GM18951 (cell line): ENCODE data around the gene CALML5.

Experiments used
- POLR2A ChIP-seq: IDR thresholded peaks from 4 replicates; pipeline ENCODE4 v1.6.1; 2011; ENCODE audit warnings: mild to moderate bottlenecking; ENCODE audit not compliant: insufficient read length, insufficient read depth; ENCODE audit errors: extremely low read depth
- in situ Hi-C: fragments of 300-500 bp; cut with MboI; formaldehyde crosslinking; loops from one replicate; pipeline ENCODE4 v1.12.0; 2022; ENCODE audit warnings: low sequenced_read_pairs, mixed read lengths, inconsistent platforms; ENCODE audit not compliant: unreplicated experiment

CALML5 gene

GRCh38 chr10:5515948-5516761 is 16.8 kb upstream of the CALML5 start:
- TF ChIP-seq POLR2A, result no peak
- in situ Hi-C loops, result no loop called here

- TF ChIP-seq POLR2A, result no peak
- in situ Hi-C loops, result no loop called here
These were observed 15.0 kb upstream of the CALML5 start for GRCh38 chr10:5514226-5514850.

DNA sequence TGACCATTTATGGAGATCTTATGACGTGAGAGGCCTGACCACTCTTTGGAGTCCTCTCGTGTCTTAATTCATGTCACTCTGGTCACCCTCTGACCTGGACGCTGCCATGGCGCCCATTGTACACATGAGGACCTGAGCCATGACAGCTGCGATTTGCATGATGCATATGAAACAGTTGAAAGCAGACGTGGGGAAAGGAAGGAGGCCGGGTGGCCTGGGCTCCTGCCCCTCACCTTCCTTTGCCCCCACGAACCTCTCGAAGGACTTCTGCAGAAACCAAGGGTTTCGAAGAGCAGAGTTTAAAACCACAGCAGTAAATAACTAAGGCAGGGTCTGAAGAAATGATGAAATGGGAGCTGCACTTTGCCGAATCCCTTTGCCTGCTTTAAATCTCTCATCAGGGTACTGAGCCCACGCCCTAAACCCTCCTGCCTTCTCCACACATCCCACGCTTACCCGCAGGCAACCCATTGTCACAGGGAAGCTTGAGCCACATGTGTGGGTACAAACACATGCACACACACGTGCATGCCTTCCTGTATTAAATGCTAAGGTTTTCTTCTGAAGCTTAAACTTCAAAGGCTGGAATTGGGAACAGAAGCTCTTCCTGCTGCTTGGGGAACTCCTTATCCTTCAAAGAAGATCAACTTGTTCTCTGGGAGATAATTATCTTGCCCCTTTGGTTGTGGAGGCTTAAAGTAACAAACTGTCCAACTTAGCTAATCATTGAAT is 13.7 kb upstream of the CALML5 start:
- no peak for TF ChIP-seq POLR2A
- in situ Hi-C loops, result no loop called here

DNA sequence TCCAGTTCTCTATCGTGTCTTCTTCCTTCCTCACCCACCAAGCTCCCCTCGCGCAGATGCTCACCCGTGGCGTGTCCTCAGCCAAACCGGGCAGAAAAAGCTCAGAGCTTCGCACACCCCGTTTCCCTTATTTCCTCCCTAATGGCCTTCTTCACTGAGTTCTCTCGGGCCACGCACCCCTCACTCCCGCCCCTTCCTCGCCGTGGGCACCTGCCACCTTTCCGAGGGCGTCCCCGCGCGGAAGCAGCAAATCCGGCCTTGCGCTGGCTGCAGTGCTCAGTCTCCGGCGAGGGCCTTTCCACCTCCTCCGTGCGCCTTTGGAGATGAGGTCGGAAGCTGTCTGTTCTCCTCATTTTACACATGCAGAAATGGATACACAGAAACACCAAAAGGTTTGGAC is 13.0 kb upstream of the CALML5 start:
- in situ Hi-C loops, result no loop called here
- no peak for TF ChIP-seq POLR2A

DNA sequence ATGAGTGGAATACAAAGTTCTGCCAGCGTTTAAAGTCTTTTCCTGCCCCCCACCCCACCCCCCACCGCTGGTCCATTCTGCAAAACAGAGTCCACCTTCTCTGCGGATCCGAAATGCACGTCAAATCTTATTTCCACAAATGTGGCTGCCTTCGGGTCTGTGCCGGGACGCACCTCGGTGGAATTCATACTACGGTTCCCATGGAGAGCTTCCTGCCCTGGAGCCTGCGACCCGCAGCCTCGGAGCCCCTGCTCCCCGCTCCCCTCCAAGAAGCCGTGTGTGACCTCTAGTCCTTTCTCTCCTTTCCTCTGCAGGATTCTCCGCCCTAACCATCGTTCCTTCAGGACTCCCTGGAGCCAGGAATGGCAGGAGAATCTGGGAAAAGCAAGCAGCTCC is 12.5 kb upstream of the CALML5 start:
- in situ Hi-C loops, result no loop called here
- no peak for TF ChIP-seq POLR2A

- in situ Hi-C loops, result no loop called here
- no peak for TF ChIP-seq POLR2A
These were observed 12.0 kb upstream of the CALML5 start for GRCh38 chr10:5511231-5511884.

GRCh38 chr10:5510281-5511072 is 11.1 kb upstream of the CALML5 start:
- in situ Hi-C loops, result no loop called here
- TF ChIP-seq POLR2A, result no peak

DNA sequence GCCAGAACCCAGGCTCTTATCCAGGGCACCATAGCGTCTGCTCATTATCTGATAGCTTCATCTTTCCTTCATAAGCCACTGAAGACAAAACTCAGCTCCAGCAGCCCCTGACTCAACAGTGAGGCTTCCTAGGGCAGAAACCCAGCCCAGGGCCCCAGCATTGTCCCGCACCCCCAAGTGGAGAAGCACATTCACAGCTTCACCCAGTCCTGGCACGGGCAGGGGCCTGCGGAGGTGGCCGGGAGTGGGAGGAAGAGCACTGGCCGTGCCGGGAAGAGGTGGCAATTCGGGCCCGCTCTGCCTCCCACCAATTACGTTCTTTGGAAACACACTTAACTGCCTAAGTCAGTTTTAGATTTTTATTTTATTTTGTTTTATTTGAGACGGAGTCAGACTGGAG is 10.3 kb upstream of the CALML5 start:
- TF ChIP-seq POLR2A, result no peak
- in situ Hi-C loops, result no loop called here

DNA sequence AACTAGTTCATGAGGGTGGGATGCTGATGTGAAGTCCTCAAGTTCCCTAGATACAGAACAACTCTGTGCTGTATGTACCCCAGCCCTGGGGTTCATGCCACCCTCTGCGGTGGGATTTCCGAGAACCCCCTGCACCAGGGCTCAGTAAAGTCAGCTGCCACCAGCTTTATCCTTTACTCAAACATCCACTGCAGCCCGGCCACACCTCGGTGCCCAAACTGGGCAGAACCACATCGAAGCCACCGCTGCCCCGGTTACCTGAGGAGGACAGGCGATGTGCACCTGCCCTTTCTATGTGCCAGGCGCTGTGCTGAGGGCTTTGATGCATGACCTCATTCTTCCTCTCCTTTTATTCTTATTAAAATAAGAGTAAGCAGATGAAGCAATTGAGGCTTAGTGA is 9.9 kb upstream of the CALML5 start:
- in situ Hi-C loops, result no loop called here
- TF ChIP-seq POLR2A, result no peak

DNA sequence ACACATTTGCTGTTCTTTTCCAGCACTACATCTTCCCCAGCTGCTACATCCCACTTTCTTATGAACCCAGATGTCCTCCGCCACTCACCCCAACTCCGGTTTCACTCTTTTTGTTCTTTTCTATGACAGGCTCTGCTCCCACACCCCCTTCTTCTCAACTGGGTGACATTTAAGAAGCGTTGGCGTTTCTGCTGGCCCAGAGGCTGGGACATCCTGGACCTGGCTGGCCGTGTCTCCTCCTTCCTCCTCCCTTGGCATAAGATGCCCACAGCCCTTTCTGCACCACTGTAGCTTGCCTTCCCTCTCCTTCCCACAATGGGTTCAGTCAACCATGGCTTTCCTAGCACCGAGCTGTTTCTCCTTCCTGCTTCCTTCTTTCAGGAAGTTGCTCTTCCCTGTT is 9.4 kb upstream of the CALML5 start:
- in situ Hi-C loops, result no loop called here
- TF ChIP-seq POLR2A, result no peak

- no peak for TF ChIP-seq POLR2A
- in situ Hi-C loops, result no loop called here
These were observed 8.8 kb upstream of the CALML5 start for GRCh38 chr10:5508161-5508604.

- no peak for TF ChIP-seq POLR2A
- in situ Hi-C loops, result no loop called here
These were observed 8.3 kb upstream of the CALML5 start for GRCh38 chr10:5507649-5508131.
